Measurements from ENCODE around the gene D2HGDH.

GRCh38 chr2:241742320-241742939, 8.0 kb downstream of the D2HGDH start:
- no peak for TF ChIP-seq CTCF (conservative IDR thresholded peaks at IDR 0.05; ENCODE audit: low read depth, low read length)
- no peak for TF ChIP-seq EZH2 (IDR thresholded peaks at IDR 0.05; ENCODE audit: borderline replicate concordance, low read depth, low read length, poor library complexity, severe bottlenecking)
